HepG2 (cell line): ENCODE results near the gene COASY. TPM values are rescaled to one million over a fixed set of nuclear protein-coding genes. Genes with fewer than 3 reads are reported as not detected.

Experiments used
- CBX2 ChIP-seq, 2 experiments: fragments of 200-600 bp in 1 of 2; sonication (generic); formaldehyde crosslinking in 1 of 2; IDR thresholded peaks; 2 replicates each; pipeline versions ENCODE4 v1.7.0 to v1.8.1; 2018 to 2022; ENCODE audit warnings: low read depth in 2 of 2, low read length in 1 of 2, mild to moderate bottlenecking in 1 of 2, missing genetic modification reagents in 1 of 2
- FOXJ3 ChIP-seq: sonication (generic); formaldehyde crosslinking; IDR thresholded peaks from 2 replicates; pipeline ENCODE4 v1.4.0; 2020; ENCODE audit warnings: missing genetic modification reagents, mild to moderate bottlenecking, borderline replicate concordance
- HDAC6 ChIP-seq: fragments of 200-600 bp; sonication (generic); IDR thresholded peaks from 2 replicates; pipeline ENCODE4 v1.7.0; 2017; ENCODE audit warnings: mild to moderate bottlenecking, antibody characterized with exemption, low read length, low read depth
- KDM4B ChIP-seq: sonication (generic); formaldehyde crosslinking; IDR thresholded peaks from 2 replicates; pipeline ENCODE4 v1.4.0; 2020; ENCODE audit warnings: missing genetic modification reagents
- KLF12 ChIP-seq: sonication (generic); formaldehyde crosslinking; IDR thresholded peaks from 2 replicates; pipeline ENCODE4 v1.4.0; 2020; ENCODE audit warnings: missing genetic modification reagents, borderline replicate concordance
- MIER2 ChIP-seq: IDR thresholded peaks from 2 replicates; pipeline ENCODE4 v1.6.1; 2016; ENCODE audit warnings: missing biosample characterization, missing genetic modification reagents
- MYNN ChIP-seq: sonication (generic); formaldehyde crosslinking; IDR thresholded peaks from 2 replicates; pipeline ENCODE4 v1.4.0; 2020; ENCODE audit warnings: mild to moderate bottlenecking, low read depth, missing genetic modification reagents
- NR2C2 ChIP-seq: sonication (generic); formaldehyde crosslinking; IDR thresholded peaks from 2 replicates; pipeline ENCODE4 v1.4.0; 2020; ENCODE audit warnings: missing genetic modification reagents, mild to moderate bottlenecking, moderate library complexity, borderline replicate concordance
- NR2F2 ChIP-seq: IDR thresholded peaks from 2 replicates; pipeline ENCODE4 v1.6.1; 2012; ENCODE audit warnings: low read depth, inconsistent platforms, borderline replicate concordance
- PHF8 ChIP-seq: sonication (generic); formaldehyde crosslinking; IDR thresholded peaks from 2 replicates; pipeline ENCODE4 v1.5.0; 2020; ENCODE audit warnings: missing genetic modification reagents
- PITX1 ChIP-seq: sonication (generic); formaldehyde crosslinking; IDR thresholded peaks from 2 replicates; pipeline ENCODE4 v1.5.1; 2020; ENCODE audit warnings: mild to moderate bottlenecking, missing genetic modification reagents
- SP2 ChIP-seq: sonication (generic); formaldehyde crosslinking; IDR thresholded peaks from 2 replicates; pipeline ENCODE4 v1.5.1; 2020; ENCODE audit warnings: mild to moderate bottlenecking, missing genetic modification reagents
- SYNCRIP ChIP-seq: fragments of 200-400 bp; formaldehyde crosslinking; IDR thresholded peaks from 2 replicates; pipeline ENCODE4 v1.6.1; 2018; ENCODE audit warnings: mild to moderate bottlenecking, low read depth, low read length; ENCODE audit not compliant: insufficient read depth
- ZNF205 ChIP-seq: IDR thresholded peaks from 2 replicates; pipeline ENCODE4 v1.6.1; 2018; ENCODE audit warnings: missing biosample characterization, missing genetic modification reagents
- ZNF251 ChIP-seq: sonication (generic); formaldehyde crosslinking; IDR thresholded peaks from 2 replicates; pipeline ENCODE4 v1.9.0; 2021; ENCODE audit warnings: mild to moderate bottlenecking, missing genetic modification reagents
- ZNF552 ChIP-seq: sonication (generic); formaldehyde crosslinking; IDR thresholded peaks from 2 replicates; pipeline ENCODE4 v1.9.0; 2022; ENCODE audit warnings: missing genetic modification reagents, mild to moderate bottlenecking, borderline replicate concordance
- ZNF607 ChIP-seq: sonication (generic); formaldehyde crosslinking; IDR thresholded peaks from 2 replicates; pipeline ENCODE4 v1.5.1; 2020; ENCODE audit warnings: missing genetic modification reagents, mild to moderate bottlenecking, borderline replicate concordance
- ZNF776 ChIP-seq: sonication (generic); formaldehyde crosslinking; IDR thresholded peaks from 2 replicates; pipeline ENCODE4 v1.4.0; 2020; ENCODE audit warnings: mild to moderate bottlenecking, missing genetic modification reagents
- polyA plus RNA-seq, 8 experiments: library from polyadenylated mRNA; depleted of rRNA in 3 of 8; stranded (reverse) in 7 of 8; unstranded in 1 of 8; fragments of >200 nt; fragmentation: Illumina TruSeq in 4 of 8; extraction: Trizol in 4 of 8; gene quantifications; 2 replicates each; pipeline versions ENCODE4 v1.2.1 to v1.2.3, GENCODE V29; 2011 to 2016; ENCODE audit warnings: low read depth in 4 of 8, missing spikeins in 1 of 8, mixed read lengths in 1 of 8; ENCODE audit not compliant: insufficient read depth in 1 of 8
- total RNA-seq, 5 experiments: library from RNA; depleted of rRNA; stranded (reverse); fragments of >200 nt; fragmentation: Illumina TruSeq; extraction: Trizol; gene quantifications; 2 replicates each; pipeline ENCODE4 v1.2.3, GENCODE V29; 2016; ENCODE audit warnings: low read depth in 1 of 5
- TF ChIP-seq, protein P1 (sequence below): sonication (generic); formaldehyde crosslinking; IDR thresholded peaks from 2 replicates; pipeline ENCODE4 v1.4.0; 2020; ENCODE audit warnings: missing genetic modification reagents
- TF ChIP-seq, protein P2 (sequence below): IDR thresholded peaks from 2 replicates; pipeline ENCODE4 v1.6.1; 2016; ENCODE audit warnings: mild to moderate bottlenecking
- TF ChIP-seq, protein P3 (sequence below): sonication (generic); formaldehyde crosslinking; IDR thresholded peaks from 2 replicates; pipeline ENCODE4 v1.8.0; 2022; ENCODE audit warnings: low read depth, missing genetic modification reagents
- TF ChIP-seq, protein P4 (sequence below): sonication (generic); formaldehyde crosslinking; IDR thresholded peaks from 2 replicates; pipeline ENCODE4 v1.4.0; 2020; ENCODE audit warnings: mild to moderate bottlenecking, missing genetic modification reagents

COASY gene
- total and polyA plus RNA-seq, 2 of the 13 experiments (the other 11 are each of a cell fraction or from before 2014, with no cell fraction given), result 90.7 to 125 TPM

DNA sequence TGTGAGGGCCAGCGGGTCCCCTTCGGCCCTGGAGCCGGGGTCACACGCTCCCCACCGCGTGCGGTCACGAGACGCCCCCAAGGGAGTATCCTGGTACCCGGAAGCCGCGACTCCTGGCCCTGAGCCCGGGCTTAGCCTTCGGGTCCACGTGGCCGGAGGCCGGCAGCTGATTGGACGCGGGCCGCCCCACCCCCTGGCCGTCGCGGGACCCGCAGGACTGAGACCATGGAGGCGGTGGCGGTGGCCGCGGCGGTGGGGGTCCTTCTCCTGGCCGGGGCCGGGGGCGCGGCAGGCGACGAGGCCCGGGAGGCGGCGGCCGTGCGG lies 25.9 kb upstream of the COASY start, which contains the start of gene NAGLU (continued):
- TF ChIP-seq, protein P1, sequence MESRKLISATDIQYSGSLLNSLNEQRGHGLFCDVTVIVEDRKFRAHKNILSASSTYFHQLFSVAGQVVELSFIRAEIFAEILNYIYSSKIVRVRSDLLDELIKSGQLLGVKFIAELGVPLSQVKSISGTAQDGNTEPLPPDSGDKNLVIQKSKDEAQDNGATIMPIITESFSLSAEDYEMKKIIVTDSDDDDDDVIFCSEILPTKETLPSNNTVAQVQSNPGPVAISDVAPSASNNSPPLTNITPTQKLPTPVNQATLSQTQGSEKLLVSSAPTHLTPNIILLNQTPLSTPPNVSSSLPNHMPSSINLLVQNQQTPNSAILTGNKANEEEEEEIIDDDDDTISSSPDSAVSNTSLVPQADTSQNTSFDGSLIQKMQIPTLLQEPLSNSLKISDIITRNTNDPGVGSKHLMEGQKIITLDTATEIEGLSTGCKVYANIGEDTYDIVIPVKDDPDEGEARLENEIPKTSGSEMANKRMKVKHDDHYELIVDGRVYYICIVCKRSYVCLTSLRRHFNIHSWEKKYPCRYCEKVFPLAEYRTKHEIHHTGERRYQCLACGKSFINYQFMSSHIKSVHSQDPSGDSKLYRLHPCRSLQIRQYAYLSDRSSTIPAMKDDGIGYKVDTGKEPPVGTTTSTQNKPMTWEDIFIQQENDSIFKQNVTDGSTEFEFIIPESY (CRISPR knock-in tag), result 0 out of 2 replicates have a peak, but pooled peaks have one; percentile 46
- TF ChIP-seq, protein P2, sequence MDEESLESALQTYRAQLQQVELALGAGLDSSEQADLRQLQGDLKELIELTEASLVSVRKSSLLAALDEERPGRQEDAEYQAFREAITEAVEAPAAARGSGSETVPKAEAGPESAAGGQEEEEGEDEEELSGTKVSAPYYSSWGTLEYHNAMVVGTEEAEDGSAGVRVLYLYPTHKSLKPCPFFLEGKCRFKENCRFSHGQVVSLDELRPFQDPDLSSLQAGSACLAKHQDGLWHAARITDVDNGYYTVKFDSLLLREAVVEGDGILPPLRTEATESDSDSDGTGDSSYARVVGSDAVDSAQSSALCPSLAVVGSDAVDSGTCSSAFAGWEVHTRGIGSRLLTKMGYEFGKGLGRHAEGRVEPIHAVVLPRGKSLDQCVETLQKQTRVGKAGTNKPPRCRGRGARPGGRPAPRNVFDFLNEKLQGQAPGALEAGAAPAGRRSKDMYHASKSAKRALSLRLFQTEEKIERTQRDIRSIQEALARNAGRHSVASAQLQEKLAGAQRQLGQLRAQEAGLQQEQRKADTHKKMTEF (CRISPR knock-in tag), result peak; percentile 68
- TF ChIP-seq ZNF205 (CRISPR knock-in tag) (no peak), ZNF776 (CRISPR knock-in tag) (no peak), SYNCRIP (no peak), SP2 (CRISPR knock-in tag) (no peak), MIER2 (CRISPR knock-in tag) (peak; percentile 63; the same call in 1 of the 2 replicates), KLF12 (CRISPR knock-in tag) (no peak), ZNF251 (no peak), MYNN (CRISPR knock-in tag) (0 out of 2 replicates have a peak, but pooled peaks have one; percentile 44), NR2C2 (0 out of 2 replicates have a peak, but pooled peaks have one; percentile 2), HDAC6 (no peak), ZNF552 (0 out of 2 replicates have a peak, but pooled peaks have one; percentile 87), PHF8 (no peak; the same call in 1 of the 2 replicates), CBX2 (IDR thresholded peaks at IDR 0.05; ENCODE audit: low read depth, low read length) (no peak), CBX2 (CRISPR knock-in tag; IDR thresholded peaks at IDR 0.05; ENCODE audit: low read depth) (no peak), KDM4B (CRISPR knock-in tag) (no peak), ZNF607 (CRISPR knock-in tag) (peak; percentile 73; the same call in 1 of the 2 replicates), NR2F2 (no peak), FOXJ3 (0 out of 2 replicates have a peak, but pooled peaks have one; percentile 36), PITX1 (CRISPR knock-in tag) (peak; percentile 57; the same call in 1 of the 2 replicates)
- TF ChIP-seq, protein P3, sequence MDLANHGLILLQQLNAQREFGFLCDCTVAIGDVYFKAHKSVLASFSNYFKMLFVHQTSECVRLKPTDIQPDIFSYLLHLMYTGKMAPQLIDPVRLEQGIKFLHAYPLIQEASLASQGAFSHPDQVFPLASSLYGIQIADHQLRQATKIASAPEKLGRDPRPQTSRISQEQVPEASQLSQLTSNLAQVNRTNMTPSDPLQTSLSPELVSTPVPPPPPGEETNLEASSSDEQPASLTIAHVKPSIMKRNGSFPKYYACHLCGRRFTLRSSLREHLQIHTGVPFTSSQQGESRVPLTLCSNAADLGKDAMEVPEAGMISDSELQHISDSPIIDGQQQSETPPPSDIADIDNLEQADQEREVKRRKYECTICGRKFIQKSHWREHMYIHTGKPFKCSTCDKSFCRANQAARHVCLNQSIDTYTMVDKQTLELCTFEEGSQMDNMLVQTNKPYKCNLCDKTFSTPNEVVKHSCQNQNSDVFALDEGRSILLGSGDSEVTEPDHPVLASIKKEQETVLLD, result 0 out of 2 replicates have a peak, but pooled peaks have one; percentile 61
- TF ChIP-seq, protein P4, sequence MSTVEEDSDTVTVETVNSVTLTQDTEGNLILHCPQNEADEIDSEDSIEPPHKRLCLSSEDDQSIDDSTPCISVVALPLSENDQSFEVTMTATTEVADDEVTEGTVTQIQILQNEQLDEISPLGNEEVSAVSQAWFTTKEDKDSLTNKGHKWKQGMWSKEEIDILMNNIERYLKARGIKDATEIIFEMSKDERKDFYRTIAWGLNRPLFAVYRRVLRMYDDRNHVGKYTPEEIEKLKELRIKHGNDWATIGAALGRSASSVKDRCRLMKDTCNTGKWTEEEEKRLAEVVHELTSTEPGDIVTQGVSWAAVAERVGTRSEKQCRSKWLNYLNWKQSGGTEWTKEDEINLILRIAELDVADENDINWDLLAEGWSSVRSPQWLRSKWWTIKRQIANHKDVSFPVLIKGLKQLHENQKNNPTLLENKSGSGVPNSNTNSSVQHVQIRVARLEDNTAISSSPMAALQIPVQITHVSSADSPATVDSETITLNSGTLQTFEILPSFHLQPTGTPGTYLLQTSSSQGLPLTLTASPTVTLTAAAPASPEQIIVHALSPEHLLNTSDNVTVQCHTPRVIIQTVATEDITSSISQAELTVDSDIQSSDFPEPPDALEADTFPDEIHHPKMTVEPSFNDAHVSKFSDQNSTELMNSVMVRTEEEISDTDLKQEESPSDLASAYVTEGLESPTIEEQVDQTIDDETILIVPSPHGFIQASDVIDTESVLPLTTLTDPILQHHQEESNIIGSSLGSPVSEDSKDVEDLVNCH (CRISPR knock-in tag), result 0 out of 2 replicates have a peak, but pooled peaks have one; percentile 6
